Measurements from ENCODE around the gene VILL. TPM values are rescaled to one million over a fixed set of nuclear protein-coding genes. Genes with fewer than 3 reads are reported as not detected.

The VILL gene
- polyA plus RNA-seq, 1 of the 3 experiments (the other 2 are of a cell fraction) = 8.8 TPM

- TF ChIP-seq, protein P1, sequence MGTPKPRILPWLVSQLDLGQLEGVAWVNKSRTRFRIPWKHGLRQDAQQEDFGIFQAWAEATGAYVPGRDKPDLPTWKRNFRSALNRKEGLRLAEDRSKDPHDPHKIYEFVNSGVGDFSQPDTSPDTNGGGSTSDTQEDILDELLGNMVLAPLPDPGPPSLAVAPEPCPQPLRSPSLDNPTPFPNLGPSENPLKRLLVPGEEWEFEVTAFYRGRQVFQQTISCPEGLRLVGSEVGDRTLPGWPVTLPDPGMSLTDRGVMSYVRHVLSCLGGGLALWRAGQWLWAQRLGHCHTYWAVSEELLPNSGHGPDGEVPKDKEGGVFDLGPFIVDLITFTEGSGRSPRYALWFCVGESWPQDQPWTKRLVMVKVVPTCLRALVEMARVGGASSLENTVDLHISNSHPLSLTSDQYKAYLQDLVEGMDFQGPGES (IDR thresholded peaks at IDR 0.05; ENCODE audit: low read depth, low read length) = no peak
- no peak for TF ChIP-seq TEAD4 (IDR thresholded peaks at IDR 0.05; ENCODE audit: borderline replicate concordance, insufficient read depth)
These were observed 31.7 kb downstream of the VILL start (continued) for GRCh38 chr3:38022301-38022700.

- Histone ChIP-seq H3K9me3 (no peaks in the 10 kb centered on the region), H3K27me3 (ENCODE audit: insufficient read depth) (no peaks in the 10 kb centered on the region), H3K79me2 (ENCODE audit: insufficient read depth) (peaks cover 10% of the 10 kb centered on the region; the same call in 1 of the 2 replicates), H3K9ac (no peak overlapping the region), H3K4me2 (peak overlapping the region; percentile 88), H3K36me3 (replicated peaks in 1 of 2; ENCODE audit: control insufficient read depth in 1 of 2, insufficient read depth in 2 of 2, low read length in 1 of 2) (peaks cover 0 to 2% of the 10 kb centered on the region in 2 experiments), H3K27ac (ENCODE audit: low read depth in 2 of 2, low read length in 1 of 2) (no peak overlapping the region), H3K9me2 (no peaks in the 10 kb centered on the region), H3F3A (replicated peaks; ENCODE audit: insufficient read depth) (peaks cover 13% of the 10 kb centered on the region), H3K4me1 (ENCODE audit: control insufficient read depth in 1 of 2, insufficient read depth in 2 of 2, low read depth in 1 of 2, low read length in 1 of 2) (peaks cover 6 to 41% of the 10 kb centered on the region in 2 experiments; a peak in 1 of 4 replicates), H4K20me1 (ENCODE audit: insufficient read depth) (peaks cover 3% of the 10 kb centered on the region; the same call in 1 of the 2 replicates), H2AFZ (ENCODE audit: low read depth) (no peak overlapping the region), H3K4me3 (ENCODE audit: low read depth in 2 of 2, low read length in 1 of 2) (peak overlapping the region in 1 of 2 experiments; percentile 73; a peak in 2 of 4 replicates)
- CTCF ChIA-PET = interaction anchor here (0.9 to 1.6 kb wide), 3 partner anchors 18 to 457 kb away, joined by 3 to 8 read pairs (median 3); no protein-coding TSS in a partner anchor
- no peak for DNase-seq
- POLR2A ChIA-PET = no interaction called here
- 93% methylated on average over 6 of the region's 6 CpGs for WGBS (ENCODE audit: low lambda C conversion rate)
- TF ChIP-seq, protein P2, sequence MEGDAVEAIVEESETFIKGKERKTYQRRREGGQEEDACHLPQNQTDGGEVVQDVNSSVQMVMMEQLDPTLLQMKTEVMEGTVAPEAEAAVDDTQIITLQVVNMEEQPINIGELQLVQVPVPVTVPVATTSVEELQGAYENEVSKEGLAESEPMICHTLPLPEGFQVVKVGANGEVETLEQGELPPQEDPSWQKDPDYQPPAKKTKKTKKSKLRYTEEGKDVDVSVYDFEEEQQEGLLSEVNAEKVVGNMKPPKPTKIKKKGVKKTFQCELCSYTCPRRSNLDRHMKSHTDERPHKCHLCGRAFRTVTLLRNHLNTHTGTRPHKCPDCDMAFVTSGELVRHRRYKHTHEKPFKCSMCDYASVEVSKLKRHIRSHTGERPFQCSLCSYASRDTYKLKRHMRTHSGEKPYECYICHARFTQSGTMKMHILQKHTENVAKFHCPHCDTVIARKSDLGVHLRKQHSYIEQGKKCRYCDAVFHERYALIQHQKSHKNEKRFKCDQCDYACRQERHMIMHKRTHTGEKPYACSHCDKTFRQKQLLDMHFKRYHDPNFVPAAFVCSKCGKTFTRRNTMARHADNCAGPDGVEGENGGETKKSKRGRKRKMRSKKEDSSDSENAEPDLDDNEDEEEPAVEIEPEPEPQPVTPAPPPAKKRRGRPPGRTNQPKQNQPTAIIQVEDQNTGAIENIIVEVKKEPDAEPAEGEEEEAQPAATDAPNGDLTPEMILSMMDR (IDR thresholded peaks at IDR 0.05) = no peak
- no peak for TF ChIP-seq SIN3A (IDR thresholded peaks at IDR 0.05; ENCODE audit: borderline replicate concordance, low read depth, low read length)
- TF ChIP-seq, protein P3, sequence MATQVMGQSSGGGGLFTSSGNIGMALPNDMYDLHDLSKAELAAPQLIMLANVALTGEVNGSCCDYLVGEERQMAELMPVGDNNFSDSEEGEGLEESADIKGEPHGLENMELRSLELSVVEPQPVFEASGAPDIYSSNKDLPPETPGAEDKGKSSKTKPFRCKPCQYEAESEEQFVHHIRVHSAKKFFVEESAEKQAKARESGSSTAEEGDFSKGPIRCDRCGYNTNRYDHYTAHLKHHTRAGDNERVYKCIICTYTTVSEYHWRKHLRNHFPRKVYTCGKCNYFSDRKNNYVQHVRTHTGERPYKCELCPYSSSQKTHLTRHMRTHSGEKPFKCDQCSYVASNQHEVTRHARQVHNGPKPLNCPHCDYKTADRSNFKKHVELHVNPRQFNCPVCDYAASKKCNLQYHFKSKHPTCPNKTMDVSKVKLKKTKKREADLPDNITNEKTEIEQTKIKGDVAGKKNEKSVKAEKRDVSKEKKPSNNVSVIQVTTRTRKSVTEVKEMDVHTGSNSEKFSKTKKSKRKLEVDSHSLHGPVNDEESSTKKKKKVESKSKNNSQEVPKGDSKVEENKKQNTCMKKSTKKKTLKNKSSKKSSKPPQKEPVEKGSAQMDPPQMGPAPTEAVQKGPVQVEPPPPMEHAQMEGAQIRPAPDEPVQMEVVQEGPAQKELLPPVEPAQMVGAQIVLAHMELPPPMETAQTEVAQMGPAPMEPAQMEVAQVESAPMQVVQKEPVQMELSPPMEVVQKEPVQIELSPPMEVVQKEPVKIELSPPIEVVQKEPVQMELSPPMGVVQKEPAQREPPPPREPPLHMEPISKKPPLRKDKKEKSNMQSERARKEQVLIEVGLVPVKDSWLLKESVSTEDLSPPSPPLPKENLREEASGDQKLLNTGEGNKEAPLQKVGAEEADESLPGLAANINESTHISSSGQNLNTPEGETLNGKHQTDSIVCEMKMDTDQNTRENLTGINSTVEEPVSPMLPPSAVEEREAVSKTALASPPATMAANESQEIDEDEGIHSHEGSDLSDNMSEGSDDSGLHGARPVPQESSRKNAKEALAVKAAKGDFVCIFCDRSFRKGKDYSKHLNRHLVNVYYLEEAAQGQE (IDR thresholded peaks at IDR 0.05; ENCODE audit: low read depth, low read length) = no peak
- TF ChIP-seq, protein P4, sequence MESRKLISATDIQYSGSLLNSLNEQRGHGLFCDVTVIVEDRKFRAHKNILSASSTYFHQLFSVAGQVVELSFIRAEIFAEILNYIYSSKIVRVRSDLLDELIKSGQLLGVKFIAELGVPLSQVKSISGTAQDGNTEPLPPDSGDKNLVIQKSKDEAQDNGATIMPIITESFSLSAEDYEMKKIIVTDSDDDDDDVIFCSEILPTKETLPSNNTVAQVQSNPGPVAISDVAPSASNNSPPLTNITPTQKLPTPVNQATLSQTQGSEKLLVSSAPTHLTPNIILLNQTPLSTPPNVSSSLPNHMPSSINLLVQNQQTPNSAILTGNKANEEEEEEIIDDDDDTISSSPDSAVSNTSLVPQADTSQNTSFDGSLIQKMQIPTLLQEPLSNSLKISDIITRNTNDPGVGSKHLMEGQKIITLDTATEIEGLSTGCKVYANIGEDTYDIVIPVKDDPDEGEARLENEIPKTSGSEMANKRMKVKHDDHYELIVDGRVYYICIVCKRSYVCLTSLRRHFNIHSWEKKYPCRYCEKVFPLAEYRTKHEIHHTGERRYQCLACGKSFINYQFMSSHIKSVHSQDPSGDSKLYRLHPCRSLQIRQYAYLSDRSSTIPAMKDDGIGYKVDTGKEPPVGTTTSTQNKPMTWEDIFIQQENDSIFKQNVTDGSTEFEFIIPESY (IDR thresholded peaks at IDR 0.05; ENCODE audit: borderline replicate concordance, low read depth) = no peak
- TF ChIP-seq RCOR1 (IDR thresholded peaks at IDR 0.05; ENCODE audit: low read length) = no peak
- TF ChIP-seq GABPA (IDR thresholded peaks at IDR 0.05; ENCODE audit: low read depth) = no peak
- no peak for TF ChIP-seq GATA2 (CRISPR knock-in tag; IDR thresholded peaks at IDR 0.05)
- TF ChIP-seq NRF1 (IDR thresholded peaks at IDR 0.05; ENCODE audit: low read depth, low read length) = no peak
- no peak for TF ChIP-seq FOXM1 (IDR thresholded peaks at IDR 0.05; ENCODE audit: low read depth)
- TF ChIP-seq, protein P1 (IDR thresholded peaks at IDR 0.05; ENCODE audit: low read depth, low read length) = no peak
- TF ChIP-seq JUND (IDR thresholded peaks at IDR 0.05) = no peak
- no peak for TF ChIP-seq TAF1 (IDR thresholded peaks at IDR 0.05; ENCODE audit: borderline replicate concordance, low read depth, low read length)
- no peak for TF ChIP-seq TEAD4 (IDR thresholded peaks at IDR 0.05; ENCODE audit: borderline replicate concordance, insufficient read depth)
These were observed 32.5 kb downstream of the VILL start for GRCh38 chr3:38022896-38023709.

Data from SK-N-SH (cell line).